ENCODE measurements around the gene TSLP. TPM values are rescaled to one million over a fixed set of nuclear protein-coding genes. Genes with fewer than 3 reads are reported as not detected.

TSLP gene
- total and polyA plus RNA-seq, 9 of the 15 experiments (the other 6 are each of a cell fraction or from before 2014, with no cell fraction given): 0.09 to 2.8 (median 1.2) TPM

DNA sequence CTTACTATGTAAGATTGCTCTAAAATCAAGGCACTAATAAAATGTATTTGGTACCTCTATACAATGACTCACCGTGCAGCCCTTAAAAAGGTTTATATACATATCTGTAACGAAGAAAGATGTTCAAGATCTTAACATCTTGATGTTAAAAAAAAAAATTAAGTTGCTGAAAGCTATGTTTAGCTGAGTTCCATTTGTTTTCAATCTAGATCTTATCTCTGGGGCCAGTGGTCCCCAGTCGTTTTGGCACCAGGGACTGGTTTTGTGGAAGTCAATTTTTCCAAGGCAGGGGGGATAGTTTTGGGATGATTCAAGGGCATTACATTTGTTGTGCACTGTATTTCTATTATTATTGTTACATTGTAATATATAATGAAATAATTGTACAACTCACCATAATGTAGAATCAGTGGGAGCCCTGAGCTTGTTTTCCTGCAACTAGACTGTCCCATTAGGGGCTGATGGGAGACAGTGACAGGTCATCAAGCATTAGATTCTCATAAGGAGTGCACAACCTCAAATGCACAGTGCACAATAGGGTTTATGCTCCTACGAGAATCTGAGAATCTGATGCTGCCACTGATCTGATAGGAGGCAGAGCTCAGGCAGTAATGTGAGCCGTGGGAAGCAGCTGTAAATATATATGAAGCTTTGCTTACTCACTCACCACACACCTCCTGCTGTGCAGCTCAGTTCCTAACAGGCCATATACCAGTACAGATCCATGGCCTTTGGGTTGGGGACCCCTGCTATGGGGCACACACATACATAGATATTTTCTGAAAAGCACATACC, 27.6 kb upstream of the TSLP start:
- WGBS (ENCODE audit: insufficient coverage, low coverage, missing lambda C conversion rate): 1% methylated on average over 5 of the region's 5 CpGs
- peak; percentile 37; the same call in 1 of the 3 replicates for ATAC-seq
- no peak for FAIRE-seq
- Histone ChIP-seq H3K9ac (ENCODE audit: insufficient read depth in 1 of 2, low read depth in 2 of 2, low read length in 2 of 2) (no peak overlapping the region), H2AFZ (ENCODE audit: low read depth, low read length) (no peak overlapping the region), H3K27me3 (ENCODE audit: control insufficient read depth in 2 of 2, insufficient read depth in 2 of 2, low read length in 2 of 2) (no peaks in the 10 kb centered on the region; a peak in 1 of 5 replicates), H3K9me1 (ENCODE audit: control insufficient read depth, insufficient read depth, low read length) (no peaks in the 10 kb centered on the region), H3K4me2 (ENCODE audit: insufficient read depth, low read length) (no peak overlapping the region), H4K20me1 (replicated peaks; ENCODE audit: control insufficient read depth, insufficient read depth, low read length) (no peaks in the 10 kb centered on the region), H3K27ac (ENCODE audit: extremely low read depth, low read depth, low read length) (no peak overlapping the region), H3K4me3 (no peak overlapping the region), H3K79me2 (ENCODE audit: control insufficient read depth, insufficient read depth, low read length) (no peaks in the 10 kb centered on the region), H3K36me3 (ENCODE audit: control insufficient read depth, insufficient read depth, low read length) (no peaks in the 10 kb centered on the region), H3K4me1 (replicated peaks in 1 of 2; ENCODE audit: control insufficient read depth in 2 of 2, insufficient read depth in 2 of 2, low read length in 2 of 2) (no peaks in the 10 kb centered on the region), H3K9me3 (replicated peaks; ENCODE audit: control insufficient read depth, insufficient read depth, low read depth, low read length) (no peaks in the 10 kb centered on the region)
- peak; percentile 42; the same call in 1 of the 2 replicates for TF ChIP-seq NFE2 (IDR thresholded peaks at IDR 0.05; ENCODE audit: low read depth)
- TF ChIP-seq ILF3 (IDR thresholded peaks at IDR 0.05; ENCODE audit: borderline replicate concordance): no peak
- ChIA-PET CTCF (ENCODE audit: low intra/inter-chr PET ratio) (no interaction called here), POLR2A (interaction anchor here (0.7 kb wide), 1 partner anchor 19 kb away, joined by 5 read pairs; no protein-coding TSS in a partner anchor)
- DNase-seq (ENCODE audit: extremely low read depth in 1 of 4, low spot score in 3 of 4): peak in 1 of 4 experiments; percentile 9
- intact Hi-C loops (cut with micrococcal nuclease): no loop called here
- BruUV-seq (replicated peaks): no TSS peak
- in situ Hi-C loops (cut with MboI): no loop called here

DNA sequence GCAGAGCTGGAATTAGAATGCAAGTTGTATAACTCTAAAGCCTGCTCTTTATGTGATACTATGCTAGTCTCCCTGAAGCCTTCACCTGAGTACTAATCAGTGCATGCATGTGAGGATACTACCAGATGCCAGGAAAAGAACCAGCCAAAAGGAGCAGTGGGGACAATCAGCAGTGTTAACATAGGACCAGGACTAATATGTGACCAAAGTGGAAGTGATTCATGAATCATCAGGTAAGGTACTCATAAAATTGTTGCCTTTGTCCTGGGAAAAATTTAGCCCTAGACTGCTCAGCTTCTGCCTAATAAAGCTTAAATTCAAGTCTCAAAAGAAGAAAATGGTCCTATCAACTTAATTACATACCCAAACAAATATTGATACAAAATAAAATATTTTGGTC, 13.4 kb upstream of the TSLP start:
- H4K20me1 ChIP-seq (replicated peaks; ENCODE audit: control insufficient read depth, insufficient read depth, low read length): no peaks in the 10 kb centered on the region
- BruUV-seq (replicated peaks): no TSS peak
- in situ Hi-C loops (cut with MboI): no loop called here
- no peak overlapping the region for H3K4me3 ChIP-seq
- no peak for ATAC-seq
- intact Hi-C loops (cut with micrococcal nuclease): no loop called here
- H3K4me2 ChIP-seq (ENCODE audit: insufficient read depth, low read length): no peak overlapping the region
- H3K27me3 ChIP-seq (ENCODE audit: control insufficient read depth in 2 of 2, insufficient read depth in 2 of 2, low read length in 2 of 2): no peaks in the 10 kb centered on the region; a peak in 1 of 5 replicates
- DNase-seq (ENCODE audit: extremely low read depth in 1 of 4, low spot score in 3 of 4): no peak
- FAIRE-seq: no peak
- no peaks in the 10 kb centered on the region for H3K9me3 ChIP-seq (replicated peaks; ENCODE audit: control insufficient read depth, insufficient read depth, low read depth, low read length)
- no peak overlapping the region for H2AFZ ChIP-seq (ENCODE audit: low read depth, low read length)
- no peak overlapping the region for H3K27ac ChIP-seq (ENCODE audit: extremely low read depth, low read depth, low read length)
- ChIA-PET POLR2A (no interaction called here), CTCF (ENCODE audit: low intra/inter-chr PET ratio) (no interaction called here)
- H3K9me1 ChIP-seq (ENCODE audit: control insufficient read depth, insufficient read depth, low read length): no peaks in the 10 kb centered on the region
- H3K4me1 ChIP-seq (replicated peaks in 1 of 2; ENCODE audit: control insufficient read depth in 2 of 2, insufficient read depth in 2 of 2, low read length in 2 of 2): no peaks in the 10 kb centered on the region
- H3K9ac ChIP-seq (ENCODE audit: insufficient read depth in 1 of 2, low read depth in 2 of 2, low read length in 2 of 2): no peak overlapping the region
- H3K36me3 ChIP-seq (ENCODE audit: control insufficient read depth, insufficient read depth, low read length): no peaks in the 10 kb centered on the region
- no peaks in the 10 kb centered on the region for H3K79me2 ChIP-seq (ENCODE audit: control insufficient read depth, insufficient read depth, low read length)
- TF ChIP-seq, protein P1, sequence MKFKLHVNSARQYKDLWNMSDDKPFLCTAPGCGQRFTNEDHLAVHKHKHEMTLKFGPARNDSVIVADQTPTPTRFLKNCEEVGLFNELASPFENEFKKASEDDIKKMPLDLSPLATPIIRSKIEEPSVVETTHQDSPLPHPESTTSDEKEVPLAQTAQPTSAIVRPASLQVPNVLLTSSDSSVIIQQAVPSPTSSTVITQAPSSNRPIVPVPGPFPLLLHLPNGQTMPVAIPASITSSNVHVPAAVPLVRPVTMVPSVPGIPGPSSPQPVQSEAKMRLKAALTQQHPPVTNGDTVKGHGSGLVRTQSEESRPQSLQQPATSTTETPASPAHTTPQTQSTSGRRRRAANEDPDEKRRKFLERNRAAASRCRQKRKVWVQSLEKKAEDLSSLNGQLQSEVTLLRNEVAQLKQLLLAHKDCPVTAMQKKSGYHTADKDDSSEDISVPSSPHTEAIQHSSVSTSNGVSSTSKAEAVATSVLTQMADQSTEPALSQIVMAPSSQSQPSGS (CRISPR knock-in tag; IDR thresholded peaks at IDR 0.05): no peak
- TF ChIP-seq KAT2B (IDR thresholded peaks at IDR 0.05; ENCODE audit: low read depth, low read length) (no peak), DMBX1 (CRISPR knock-in tag; IDR thresholded peaks at IDR 0.05; ENCODE audit: borderline replicate concordance) (no peak), ZNF75A (CRISPR knock-in tag; IDR thresholded peaks at IDR 0.05) (no peak), ARID1B (IDR thresholded peaks at IDR 0.05) (no peak), RFX7 (CRISPR knock-in tag; IDR thresholded peaks at IDR 0.05) (no peak), EZH2 (IDR thresholded peaks at IDR 0.05; ENCODE audit: borderline replicate concordance, low read depth, low read length) (no peak), NBN (IDR thresholded peaks at IDR 0.05; ENCODE audit: low read depth) (no peak)
- TF ChIP-seq, protein P2, sequence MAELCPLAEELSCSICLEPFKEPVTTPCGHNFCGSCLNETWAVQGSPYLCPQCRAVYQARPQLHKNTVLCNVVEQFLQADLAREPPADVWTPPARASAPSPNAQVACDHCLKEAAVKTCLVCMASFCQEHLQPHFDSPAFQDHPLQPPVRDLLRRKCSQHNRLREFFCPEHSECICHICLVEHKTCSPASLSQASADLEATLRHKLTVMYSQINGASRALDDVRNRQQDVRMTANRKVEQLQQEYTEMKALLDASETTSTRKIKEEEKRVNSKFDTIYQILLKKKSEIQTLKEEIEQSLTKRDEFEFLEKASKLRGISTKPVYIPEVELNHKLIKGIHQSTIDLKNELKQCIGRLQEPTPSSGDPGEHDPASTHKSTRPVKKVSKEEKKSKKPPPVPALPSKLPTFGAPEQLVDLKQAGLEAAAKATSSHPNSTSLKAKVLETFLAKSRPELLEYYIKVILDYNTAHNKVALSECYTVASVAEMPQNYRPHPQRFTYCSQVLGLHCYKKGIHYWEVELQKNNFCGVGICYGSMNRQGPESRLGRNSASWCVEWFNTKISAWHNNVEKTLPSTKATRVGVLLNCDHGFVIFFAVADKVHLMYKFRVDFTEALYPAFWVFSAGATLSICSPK (IDR thresholded peaks at IDR 0.05; ENCODE audit: borderline replicate concordance): no peak
